Esophagus squamous epithelium (tissue), 4 donors: ENCODE results near the gene MALRD1.

Experiments
- CTCF ChIP-seq, 6 experiments: fragments of 450-650 bp in 4 of 6; fragments of 200-600 bp in 2 of 6; sonication (generic) in 2 of 6; IDR thresholded peaks; one replicate each; pipeline ENCODE4 v1.5.1; 2016 to 2019; ENCODE audit warnings: antibody characterized with exemption in 6 of 6, mild to moderate bottlenecking in 4 of 6, moderate library complexity in 4 of 6
- POLR2A ChIP-seq, 4 donors: fragments of 450-650 bp; IDR thresholded peaks; one replicate each; pipeline ENCODE4 v1.6.1; 2017; ENCODE audit warnings: antibody characterized with exemption in 4 of 4, mild to moderate bottlenecking in 4 of 4, moderate library complexity in 3 of 4

DNA sequence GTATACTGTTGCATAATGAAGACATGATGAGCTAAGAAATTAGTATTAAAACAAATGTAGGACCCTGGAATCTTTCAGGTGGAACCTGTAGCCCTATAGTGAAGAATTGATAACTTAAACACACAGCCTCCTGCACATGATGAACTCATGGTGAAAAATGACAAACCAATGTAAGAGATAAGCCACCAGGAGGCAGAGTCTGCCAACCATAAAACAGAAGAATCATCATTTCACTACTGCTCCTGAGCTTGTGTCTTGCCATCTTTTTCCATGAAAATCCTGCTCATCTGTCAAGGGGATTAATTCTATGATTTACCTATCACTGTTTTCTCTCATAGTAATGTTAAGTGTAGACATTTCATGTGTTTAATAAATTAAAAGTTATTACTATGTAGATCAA, 363.9 kb downstream of the MALRD1 start:
- TF ChIP-seq CTCF (IDR thresholded peaks at IDR 0.05): peak in 3 of 6 experiments; percentile 16 to 47 (median 22)
- TF ChIP-seq POLR2A (IDR thresholded peaks at IDR 0.05): no peak
